ENCODE measurements around the gene CPD.

DNA sequence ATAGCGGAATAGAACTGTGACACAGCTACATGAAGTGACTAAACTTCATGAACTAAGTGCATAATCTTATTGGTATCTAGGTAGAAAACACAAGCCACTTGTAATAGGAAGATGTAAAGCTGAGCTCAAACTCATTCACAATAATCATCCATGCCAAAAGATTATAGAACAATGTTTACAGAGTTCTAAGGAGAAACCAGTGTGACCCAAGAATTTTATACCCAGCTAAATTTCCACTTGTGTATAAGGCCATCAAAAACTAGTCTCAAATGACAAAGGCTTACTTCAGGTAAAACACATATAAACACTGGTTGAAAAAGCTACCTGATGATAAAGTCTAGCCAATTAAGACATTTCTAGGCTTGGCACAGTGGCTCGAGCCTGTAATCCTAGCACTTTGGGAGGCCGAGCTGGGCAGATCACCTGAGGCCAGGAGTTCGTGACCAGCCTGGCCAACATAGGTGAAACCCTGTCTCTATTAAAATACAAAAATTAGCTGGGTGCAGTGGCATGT lies 16.9 kb upstream of the CPD start:
- TF ChIP-seq, protein P1, sequence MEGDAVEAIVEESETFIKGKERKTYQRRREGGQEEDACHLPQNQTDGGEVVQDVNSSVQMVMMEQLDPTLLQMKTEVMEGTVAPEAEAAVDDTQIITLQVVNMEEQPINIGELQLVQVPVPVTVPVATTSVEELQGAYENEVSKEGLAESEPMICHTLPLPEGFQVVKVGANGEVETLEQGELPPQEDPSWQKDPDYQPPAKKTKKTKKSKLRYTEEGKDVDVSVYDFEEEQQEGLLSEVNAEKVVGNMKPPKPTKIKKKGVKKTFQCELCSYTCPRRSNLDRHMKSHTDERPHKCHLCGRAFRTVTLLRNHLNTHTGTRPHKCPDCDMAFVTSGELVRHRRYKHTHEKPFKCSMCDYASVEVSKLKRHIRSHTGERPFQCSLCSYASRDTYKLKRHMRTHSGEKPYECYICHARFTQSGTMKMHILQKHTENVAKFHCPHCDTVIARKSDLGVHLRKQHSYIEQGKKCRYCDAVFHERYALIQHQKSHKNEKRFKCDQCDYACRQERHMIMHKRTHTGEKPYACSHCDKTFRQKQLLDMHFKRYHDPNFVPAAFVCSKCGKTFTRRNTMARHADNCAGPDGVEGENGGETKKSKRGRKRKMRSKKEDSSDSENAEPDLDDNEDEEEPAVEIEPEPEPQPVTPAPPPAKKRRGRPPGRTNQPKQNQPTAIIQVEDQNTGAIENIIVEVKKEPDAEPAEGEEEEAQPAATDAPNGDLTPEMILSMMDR (IDR thresholded peaks at IDR 0.05; ENCODE audit: low read depth, low read length) = no peak
- TF ChIP-seq EZH2phosphoT487 (IDR thresholded peaks at IDR 0.05; ENCODE audit: low read depth) = no peak

Measured in OCI-LY3 (cell line).